OCI-LY1 (cell line): ENCODE measurements around the gene GORASP1.

Experiments used
- EZH2 ChIP-seq: fragments of 200-600 bp; sonication (generic), shearing (Covaris generic); IDR thresholded peaks from 2 replicates; pipeline ENCODE4 v1.8.0; 2017; ENCODE audit warnings: borderline replicate concordance, mixed run types, mild to moderate bottlenecking, antibody characterized with exemption, low read length, moderate library complexity, mixed read lengths
- TF ChIP-seq, protein P1 (sequence below): fragments of 200-600 bp; sonication (generic), shearing (Covaris generic); IDR thresholded peaks from 2 replicates; pipeline ENCODE4 v1.5.1; 2017; ENCODE audit warnings: mild to moderate bottlenecking, antibody characterized with exemption, low read length, moderate library complexity, mixed read lengths

- TF ChIP-seq, protein P1, sequence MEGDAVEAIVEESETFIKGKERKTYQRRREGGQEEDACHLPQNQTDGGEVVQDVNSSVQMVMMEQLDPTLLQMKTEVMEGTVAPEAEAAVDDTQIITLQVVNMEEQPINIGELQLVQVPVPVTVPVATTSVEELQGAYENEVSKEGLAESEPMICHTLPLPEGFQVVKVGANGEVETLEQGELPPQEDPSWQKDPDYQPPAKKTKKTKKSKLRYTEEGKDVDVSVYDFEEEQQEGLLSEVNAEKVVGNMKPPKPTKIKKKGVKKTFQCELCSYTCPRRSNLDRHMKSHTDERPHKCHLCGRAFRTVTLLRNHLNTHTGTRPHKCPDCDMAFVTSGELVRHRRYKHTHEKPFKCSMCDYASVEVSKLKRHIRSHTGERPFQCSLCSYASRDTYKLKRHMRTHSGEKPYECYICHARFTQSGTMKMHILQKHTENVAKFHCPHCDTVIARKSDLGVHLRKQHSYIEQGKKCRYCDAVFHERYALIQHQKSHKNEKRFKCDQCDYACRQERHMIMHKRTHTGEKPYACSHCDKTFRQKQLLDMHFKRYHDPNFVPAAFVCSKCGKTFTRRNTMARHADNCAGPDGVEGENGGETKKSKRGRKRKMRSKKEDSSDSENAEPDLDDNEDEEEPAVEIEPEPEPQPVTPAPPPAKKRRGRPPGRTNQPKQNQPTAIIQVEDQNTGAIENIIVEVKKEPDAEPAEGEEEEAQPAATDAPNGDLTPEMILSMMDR = peak; percentile 91
- no peak for TF ChIP-seq EZH2
These were observed 6.3 kb downstream of the GORASP1 start for GRCh38 chr3:39101022-39101689.
